BLaER1 treated with 17β-estradiol and CSF1 and Interleukin-3, amounts not matched to agents 10 nM and 100 nM (cell line): ENCODE measurements around the gene OR5H15.

Experiments used
- H3K27ac ChIP-seq, 11 experiments: shearing (Covaris generic); formaldehyde crosslinking; 2 replicates each; pipeline ENCODE4 v1.8.1; 2022
- H3K27me3 ChIP-seq, 11 experiments: shearing (Covaris generic); formaldehyde crosslinking; 2 replicates each; pipeline ENCODE4 v1.8.1; 2022
- H3K36me3 ChIP-seq, 11 experiments: shearing (Covaris generic); formaldehyde crosslinking; 2 replicates each; pipeline ENCODE4 v1.8.1; 2022
- H3K4me1 ChIP-seq, 10 experiments: shearing (Covaris generic); formaldehyde crosslinking; 2 replicates each; pipeline ENCODE4 v1.8.1; 2022
- H3K4me2 ChIP-seq, 11 experiments: shearing (Covaris generic); formaldehyde crosslinking; 2 replicates each; pipeline ENCODE4 v1.8.1; 2022
- H3K4me3 ChIP-seq, 10 experiments: shearing (Covaris generic); formaldehyde crosslinking; 2 replicates each; pipeline ENCODE4 v1.8.1; 2022
- H3K9ac ChIP-seq, 11 experiments: shearing (Covaris generic); formaldehyde crosslinking; 2 replicates each; pipeline ENCODE4 v1.8.1; 2022
- H3K9me3 ChIP-seq, 11 experiments: shearing (Covaris generic); formaldehyde crosslinking; replicated peaks in 1 of 11; 2 replicates each; pipeline ENCODE4 v1.8.1; 2022
- H4K20me1 ChIP-seq, 11 experiments: shearing (Covaris generic); formaldehyde crosslinking; 2 replicates each; pipeline ENCODE4 v1.8.1; 2022
- Cebpa-rat ChIP-seq, 11 experiments: shearing (Covaris generic); IDR thresholded peaks; 2 replicates each; pipeline ENCODE4 v1.8.1; 2022

The OR5H15 gene

GRCh38 chr3:98215051-98215450 is 48.6 kb downstream of the OR5H15 start:
- TF ChIP-seq Cebpa-rat (IDR thresholded peaks at IDR 0.05), result no peak

More at GRCh38 chr3:98215051-98215450, 48.6 kb downstream of the OR5H15 start:
- peaks cover 0 to 4% (median 0%) of the 10 kb centered on the region in 11 experiments; a peak in 1 of 22 replicates for H3K9me3 ChIP-seq
- no peak overlapping the region for H3K27ac ChIP-seq
- H3K4me2 ChIP-seq, result peak overlapping the region in 3 of 11 experiments; percentile 35 to 60 (median 57); a peak in 6 of 22 replicates
- H3K36me3 ChIP-seq, result no peaks in the 10 kb centered on the region
- no peak overlapping the region for H3K9ac ChIP-seq
- peaks cover 0 to 22% (median 0%) of the 10 kb centered on the region in 10 experiments; a peak in 6 of 20 replicates for H3K4me1 ChIP-seq
- H3K27me3 ChIP-seq, result no peaks in the 10 kb centered on the region
- H4K20me1 ChIP-seq, result no peaks in the 10 kb centered on the region
- H3K4me3 ChIP-seq, result no peak overlapping the region
